Activated CD8-positive, alpha-beta T cell treated with anti-CD3 and anti-CD28 coated beads, Interleukin-2, amount 10 ng/mL, durations not matched to agents 7 days and 5 days (primary cell): ENCODE data around the gene IL37. TPM values are rescaled to one million over a fixed set of nuclear protein-coding genes. Genes with fewer than 3 reads are reported as not detected.
"Not testable (repeated sequence)": the region's sequence is repeated elsewhere in the genome, so short reads cannot be mapped to it uniquely, and the experiment has no call there.

Experiments
- ATAC-seq: fragments of 150-1000 bp; cut with Tn5 transposase; one replicate; pipeline ENCODE4 v1.10.0; 2021; ENCODE audit warnings: moderate library complexity
- CTCF ChIA-PET: fragments of 350-600 bp; sonication (Branson Sonifier 250); formaldehyde crosslinking; loops from one replicate; lab custom pipeline; 2021; ENCODE audit warnings: antibody characterized with exemption; lab: Charles Lee
- POLR2A ChIA-PET: fragments of 350-600 bp; sonication (Branson Sonifier 250); formaldehyde crosslinking; loops from one replicate; lab custom pipeline; 2021; ENCODE audit warnings: antibody characterized with exemption; lab: Charles Lee
- DNase-seq: peaks from one replicate; pipeline ENCODE4 v3.0.0-alpha.2; 2020
- H3K27ac Mint-ChIP-seq: one replicate; pipeline ENCODE4 v1.8.0; 2021; ENCODE audit warnings: mild to moderate bottlenecking, mixed read lengths
- H3K27me3 Mint-ChIP-seq: one replicate; pipeline ENCODE4 v1.8.0; 2021; ENCODE audit warnings: low read depth, mixed read lengths
- H3K36me3 Mint-ChIP-seq: one replicate; pipeline ENCODE4 v1.8.0; 2021; ENCODE audit warnings: low read depth, mixed read lengths
- H3K4me1 Mint-ChIP-seq: one replicate; pipeline ENCODE4 v1.8.0; 2021; ENCODE audit warnings: low read depth, mixed read lengths
- H3K4me3 Mint-ChIP-seq: one replicate; pipeline ENCODE4 v1.8.0; 2021; ENCODE audit warnings: mild to moderate bottlenecking, mixed read lengths
- H3K9me3 Mint-ChIP-seq: one replicate; pipeline ENCODE4 v1.8.0; 2022; ENCODE audit warnings: mixed read lengths; ENCODE audit not compliant: insufficient read depth
- total RNA-seq, 2 experiments: library from RNA; stranded (reverse); gene quantifications; one replicate each; pipeline ENCODE4 v1.2.3, GENCODE V29; 2021

Gene IL37
- total RNA-seq, 2 experiments from 2014 or later = not detected

GRCh38 chr2:112926707-112927106 lies 15.7 kb downstream of the IL37 start:
- Mint-ChIP-seq H3K27me3 (peaks cover 5% of the 10 kb centered on the region), H3K4me3 (no peak overlapping the region), H3K9me3 (no peaks in the 10 kb centered on the region), H3K27ac (no peak overlapping the region), H3K36me3 (no peaks in the 10 kb centered on the region), H3K4me1 (no peaks in the 10 kb centered on the region)
- POLR2A ChIA-PET = no interaction called here
- DNase-seq (no peak), ATAC-seq (no peak)
- CTCF ChIA-PET = interaction anchor here (1.1 to 9.3 kb wide), 3 partner anchors 15 to 177 kb away, joined by 4 to 64 read pairs (median 7); no protein-coding TSS in a partner anchor

GRCh38 chr2:112927745-112928144 lies 16.8 kb downstream of the IL37 start:
- no peaks in the 10 kb centered on the region for H3K4me1 Mint-ChIP-seq
- no peaks in the 10 kb centered on the region for H3K9me3 Mint-ChIP-seq
- ATAC-seq (no peak), DNase-seq (no peak)
- H3K36me3 Mint-ChIP-seq = no peaks in the 10 kb centered on the region
- peaks cover 8% of the 10 kb centered on the region for H3K27me3 Mint-ChIP-seq
- no peak overlapping the region for H3K4me3 Mint-ChIP-seq
- ChIA-PET CTCF (interaction anchor here (9.3 kb wide), 1 partner anchor 14 kb away, joined by 64 read pairs; no protein-coding TSS in a partner anchor), POLR2A (no interaction called here)
- no peak overlapping the region for H3K27ac Mint-ChIP-seq

GRCh38 chr2:112933261-112933660 lies 22.3 kb downstream of the IL37 start:
- Mint-ChIP-seq H3K27ac (no peak overlapping the region), H3K4me3 (no peak overlapping the region), H3K27me3 (peaks cover 9% of the 10 kb centered on the region), H3K9me3 (no peaks in the 10 kb centered on the region), H3K4me1 (no peaks in the 10 kb centered on the region), H3K36me3 (no peaks in the 10 kb centered on the region)
- POLR2A ChIA-PET = no interaction called here
- CTCF ChIA-PET = interaction anchor here (1.6 kb wide), 1 partner anchor 8 kb away, joined by 11 read pairs; no protein-coding TSS in a partner anchor
- ATAC-seq (no peak), DNase-seq (no peak)

GRCh38 chr2:112934117-112934516 lies 23.2 kb downstream of the IL37 start:
- ATAC-seq, DNase-seq, H3K9me3 Mint-ChIP-seq, H3K4me3 Mint-ChIP-seq, POLR2A ChIA-PET, H3K27ac Mint-ChIP-seq, H3K4me1 Mint-ChIP-seq, H3K36me3 Mint-ChIP-seq: not testable (repeated sequence)
- CTCF ChIA-PET = interaction anchor here (0.7 kb wide), 1 partner anchor 184 kb away, joined by 3 read pairs; no protein-coding TSS in a partner anchor
- peaks cover 14% of the 10 kb centered on the region for H3K27me3 Mint-ChIP-seq

GRCh38 chr2:112936927-112937232 lies 25.9 kb downstream of the IL37 start:
- Mint-ChIP-seq H3K4me3 (no peak overlapping the region), H3K4me1 (peaks cover 6% of the 10 kb centered on the region), H3K27ac (no peak overlapping the region), H3K9me3 (no peaks in the 10 kb centered on the region), H3K27me3 (peaks cover 16% of the 10 kb centered on the region), H3K36me3 (no peaks in the 10 kb centered on the region)
- ATAC-seq = no peak
- CTCF ChIA-PET = interaction anchor here (1.4 kb wide), 1 partner anchor 51 kb away, joined by 3 read pairs; no protein-coding TSS in a partner anchor
- DNase-seq = no peak
- POLR2A ChIA-PET = no interaction called here

- Mint-ChIP-seq H3K27ac (no peak overlapping the region), H3K27me3 (peaks cover 14% of the 10 kb centered on the region), H3K9me3 (no peaks in the 10 kb centered on the region), H3K4me1 (peaks cover 6% of the 10 kb centered on the region), H3K36me3 (no peaks in the 10 kb centered on the region), H3K4me3 (no peak overlapping the region)
- no peak for ATAC-seq
- ChIA-PET CTCF (interaction anchor here (1.4 kb wide), 1 partner anchor 189 kb away, joined by 8 read pairs; no protein-coding TSS in a partner anchor), POLR2A (no interaction called here)
- DNase-seq = no peak
Measured at GRCh38 chr2:112938904-112939303, 27.9 kb downstream of the IL37 start.

- DNase-seq = no peak
- H3K27me3 Mint-ChIP-seq = peaks cover 14% of the 10 kb centered on the region
- no peak overlapping the region for H3K27ac Mint-ChIP-seq
- H3K36me3 Mint-ChIP-seq = no peaks in the 10 kb centered on the region
- peaks cover 6% of the 10 kb centered on the region for H3K4me1 Mint-ChIP-seq
- H3K9me3 Mint-ChIP-seq = no peaks in the 10 kb centered on the region
- no peak for ATAC-seq
- CTCF ChIA-PET = interaction anchor here (3.9 to 5.9 kb wide), 4 partner anchors 16 to 197 kb away, joined by 45 to 242 read pairs (median 64); no protein-coding TSS in a partner anchor
- no peak overlapping the region for H3K4me3 Mint-ChIP-seq
- POLR2A ChIA-PET = no interaction called here
Measured at GRCh38 chr2:112939425-112939824, 28.5 kb downstream of the IL37 start.

GRCh38 chr2:112940859-112941625 lies 30.1 kb downstream of the IL37 start:
- no peaks in the 10 kb centered on the region for H3K9me3 Mint-ChIP-seq
- H3K36me3 Mint-ChIP-seq = no peaks in the 10 kb centered on the region
- peaks cover 14% of the 10 kb centered on the region for H3K27me3 Mint-ChIP-seq
- POLR2A ChIA-PET = interaction anchor here (0.7 to 1.1 kb wide), 3 partner anchors 192 to 290 kb away, joined by 3 to 5 read pairs (median 4); no protein-coding TSS in a partner anchor
- H3K4me3 Mint-ChIP-seq = no peak overlapping the region
- H3K4me1 Mint-ChIP-seq = peaks cover 6% of the 10 kb centered on the region
- DNase-seq = no peak
- ATAC-seq = no peak
- H3K27ac Mint-ChIP-seq = no peak overlapping the region
- CTCF ChIA-PET = interaction anchor here (0.6 to 5.9 kb wide), 70 partner anchors 8 to 629 kb away, joined by 3 to 242 read pairs (median 4); partner anchors contain the start of genes CKAP2L, IL36B, IL36G and IL36RN

GRCh38 chr2:112941753-112942653 lies 31.0 kb downstream of the IL37 start:
- Mint-ChIP-seq H3K9me3 (no peaks in the 10 kb centered on the region), H3K27ac (no peak overlapping the region), H3K27me3 (peaks cover 10% of the 10 kb centered on the region), H3K4me3 (no peak overlapping the region), H3K36me3 (no peaks in the 10 kb centered on the region), H3K4me1 (peaks cover 6% of the 10 kb centered on the region)
- peak; percentile 85 for DNase-seq
- ATAC-seq = peak; percentile 96
- ChIA-PET CTCF (interaction anchor here (0.6 to 5.9 kb wide), 74 partner anchors 9 to 630 kb away, joined by 3 to 242 read pairs (median 4); partner anchors contain the start of genes CKAP2L, IL36B, IL36G and IL36RN), POLR2A (interaction anchor here (0.7 to 1.1 kb wide), 4 partner anchors 178 to 291 kb away, joined by 3 to 5 read pairs (median 4); no protein-coding TSS in a partner anchor)

GRCh38 chr2:112942654-112943002 lies 31.7 kb downstream of the IL37 start:
- ChIA-PET POLR2A (no interaction called here), CTCF (interaction anchor here (0.6 to 5.9 kb wide), 24 partner anchors 10 to 447 kb away, joined by 3 to 242 read pairs (median 8); no protein-coding TSS in a partner anchor)
- Mint-ChIP-seq H3K27ac (no peak overlapping the region), H3K36me3 (no peaks in the 10 kb centered on the region), H3K27me3 (peaks cover 10% of the 10 kb centered on the region), H3K4me3 (no peak overlapping the region), H3K9me3 (no peaks in the 10 kb centered on the region), H3K4me1 (peaks cover 6% of the 10 kb centered on the region)
- ATAC-seq = no peak
- DNase-seq = no peak

- POLR2A ChIA-PET = no interaction called here
- no peak overlapping the region for H3K27ac Mint-ChIP-seq
- CTCF ChIA-PET = interaction anchor here (1.1 to 5.9 kb wide), 5 partner anchors 14 to 218 kb away, joined by 3 to 242 read pairs (median 3); no protein-coding TSS in a partner anchor
- DNase-seq = no peak
- no peak overlapping the region for H3K4me3 Mint-ChIP-seq
- no peaks in the 10 kb centered on the region for H3K36me3 Mint-ChIP-seq
- peaks cover 7% of the 10 kb centered on the region for H3K27me3 Mint-ChIP-seq
- H3K4me1 Mint-ChIP-seq = no peaks in the 10 kb centered on the region
- H3K9me3 Mint-ChIP-seq = no peaks in the 10 kb centered on the region
- no peak for ATAC-seq
Measured at GRCh38 chr2:112944971-112945370, 34.0 kb downstream of the IL37 start.
